Nasal cavity respiratory epithelium epithelial cell of viscerocranial mucosa (primary cell): Measurements from ENCODE around the gene ZNF41. TPM values are rescaled to one million over a fixed set of nuclear protein-coding genes. Genes with fewer than 3 reads are reported as not detected.

Source experiments
- total RNA-seq: library from RNA; depleted of rRNA; stranded (reverse); fragments of >200 nt; gene quantifications from 2 replicates; pipeline ENCODE4 v1.2.3, GENCODE V29; 2014

ZNF41 gene
- 4.8 and 7.5 TPM in 2 replicates for total RNA-seq

GRCh38 chrX:47482512-47483305 lies at the start of gene ZNF41:
Gene ZNF41 (minus strand): TSS chrX:47483222. CDS start chrX:47467481, 15,741 bp downstream.

Other genes with a start within 250 kb of the ZNF41 start
- under 0.01 and 0.07 TPM in 2 replicates for gene ZNF157, start 112.6 kb downstream of the ZNF41 start, total RNA-seq
- gene ARAF, start 78.0 kb upstream of the ZNF41 start, total RNA-seq = 8.9 and 17.8 TPM in 2 replicates
- gene TIMP1, start 99.2 kb upstream of the ZNF41 start, total RNA-seq = 27.7 and 45.8 TPM in 2 replicates
- gene SYN1, start 136.6 kb upstream of the ZNF41 start, total RNA-seq = under 0.01 and 0.07 TPM in 2 replicates
- under 0.01 and 0.07 TPM in 2 replicates for gene CFP, start 146.7 kb upstream of the ZNF41 start, total RNA-seq
- gene ELK1, start 167.3 kb upstream of the ZNF41 start, total RNA-seq = 13.0 and 19.6 TPM in 2 replicates
- 69.3 and 115 TPM in 2 replicates for gene UXT, start 176.0 kb upstream of the ZNF41 start, total RNA-seq